Caco-2 (cell line): ENCODE data around the gene SERTAD2. TPM values are rescaled to one million over a fixed set of nuclear protein-coding genes. Genes with fewer than 3 reads are reported as not detected.

ENCODE experiments used
- BruUV-seq: library from RNA; stranded (reverse); fragments of 400-500 nt; replicated peaks from 2 replicates; lab custom pipeline; 2021; lab: Mats Ljungman, UMichigan
- CTCF ChIA-PET: fragments of 300-600 bp; sonication (Branson Sonifier 250); formaldehyde crosslinking; loops from one replicate; lab custom pipeline; 2022; ENCODE audit warnings: antibody characterized with exemption; lab: Charles Lee
- POLR2A ChIA-PET: fragments of 300-600 bp; sonication (Branson Sonifier 250); formaldehyde crosslinking; loops from one replicate; lab custom pipeline; 2022; ENCODE audit warnings: antibody characterized with exemption; lab: Charles Lee
- DNase-seq, 2 experiments: peaks; one replicate each; pipeline versions ENCODE4 v3.0.0 to v3.0.0-alpha.2; 2020 to 2022
- H3K27me3 ChIP-seq: replicated peaks from 2 replicates; pipeline ENCODE4 v1.6.0; 2011; ENCODE audit warnings: low read length; ENCODE audit not compliant: control insufficient read depth, insufficient read depth
- H3K36me3 ChIP-seq: 2 replicates; pipeline ENCODE4 v1.5.1; 2011; ENCODE audit warnings: low read length; ENCODE audit not compliant: control insufficient read depth, insufficient read depth
- H3K4me1 ChIP-seq: fragments of 250-450 bp; sonication (Bioruptor Pico); 2 replicates; pipeline ENCODE4 v1.5.1; 2020; ENCODE audit warnings: mild to moderate bottlenecking
- H3K4me3 ChIP-seq: 2 replicates; pipeline ENCODE4 v1.5.1; 2011; ENCODE audit warnings: low read depth, mild to moderate bottlenecking, control low read depth, low read length
- H3K9me3 ChIP-seq: fragments of 250-450 bp; sonication (Bioruptor Pico); 2 replicates; pipeline ENCODE4 v1.5.1; 2020; ENCODE audit warnings: mild to moderate bottlenecking, moderate library complexity
- H3K27ac Mint-ChIP-seq: one replicate; pipeline ENCODE4 v1.8.0; 2022; ENCODE audit warnings: mixed read lengths; ENCODE audit not compliant: unreplicated experiment
- H3K27me3 Mint-ChIP-seq: one replicate; pipeline ENCODE4 v1.8.0; 2022; ENCODE audit warnings: mixed read lengths; ENCODE audit not compliant: insufficient read depth, unreplicated experiment
- H3K36me3 Mint-ChIP-seq: one replicate; pipeline ENCODE4 v1.8.0; 2022; ENCODE audit warnings: mild to moderate bottlenecking, mixed read lengths; ENCODE audit not compliant: insufficient read depth, unreplicated experiment
- H3K4me1 Mint-ChIP-seq: one replicate; pipeline ENCODE4 v1.8.0; 2022; ENCODE audit warnings: low read depth, mixed read lengths; ENCODE audit not compliant: unreplicated experiment
- H3K4me3 Mint-ChIP-seq: one replicate; pipeline ENCODE4 v1.8.0; 2022; ENCODE audit warnings: mild to moderate bottlenecking, moderate library complexity, mixed read lengths; ENCODE audit not compliant: unreplicated experiment
- H3K9me3 Mint-ChIP-seq: one replicate; pipeline ENCODE4 v1.8.0; 2022; ENCODE audit warnings: mixed read lengths; ENCODE audit not compliant: unreplicated experiment
- CTCF ChIP-seq, 2 experiments: fragments of 200-600 bp in 1 of 2; IDR thresholded peaks; 1 replicate in 1 of 2; 2 replicates in 1 of 2; pipeline versions ENCODE4 v1.5.1 to v1.8.0; 2011 to 2022; ENCODE audit warnings: antibody characterized with exemption in 1 of 2, control low read depth in 1 of 2, inconsistent platforms in 1 of 2, low read depth in 1 of 2, low read length in 1 of 2, mild to moderate bottlenecking in 1 of 2, moderate library complexity in 1 of 2; ENCODE audit not compliant: insufficient read depth in 1 of 2, severe bottlenecking in 1 of 2, unreplicated experiment in 1 of 2
- intact Hi-C: fragments of 100-400 bp; cut with micrococcal nuclease; formaldehyde crosslinking; loops from one replicate; pipeline ENCODE4 v1.10.0; 2022; ENCODE audit not compliant: unreplicated experiment
- total RNA-seq: library from RNA; stranded (reverse); gene quantifications from 2 replicates; pipeline ENCODE4 v1.2.3, GENCODE V29; 2022

Gene SERTAD2
- total RNA-seq, 1 experiment from 2014 or later = 25.8 TPM

- H3K27me3 ChIP-seq = no peaks in the 10 kb centered on the region
- Mint-ChIP-seq H3K4me3 (no peak overlapping the region), H3K9me3 (no peaks in the 10 kb centered on the region), H3K27me3 (no peaks in the 10 kb centered on the region), H3K36me3 (peaks cover 58% of the 10 kb centered on the region), H3K27ac (no peak overlapping the region), H3K4me1 (peaks cover 10% of the 10 kb centered on the region)
- TSS peak; percentile 8 for BruUV-seq
- H3K36me3 ChIP-seq = peaks cover 8% of the 10 kb centered on the region
- no peak for DNase-seq
- no peaks in the 10 kb centered on the region for H3K9me3 ChIP-seq
- POLR2A ChIA-PET = interaction anchor here (0.9 kb wide), 1 partner anchor 19 kb away, joined by 4 read pairs; the partner anchor contains the start of gene SERTAD2
- H3K4me1 ChIP-seq = no peaks in the 10 kb centered on the region
- TF ChIP-seq CTCF (IDR thresholded peaks at IDR 0.05; ENCODE audit: insufficient read depth in 1 of 2, low read depth in 1 of 2, low read length in 1 of 2, severe bottlenecking in 1 of 2, unreplicated experiment in 1 of 2) = no peak
- CTCF ChIA-PET = no interaction called here
- intact Hi-C loops = no loop called here
- H3K4me3 ChIP-seq = no peak overlapping the region
Observed at GRCh38 chr2:64634345-64635267, 19.1 kb downstream of the SERTAD2 start.

- TSS peak; percentile 2 for BruUV-seq
- Mint-ChIP-seq H3K9me3 (no peaks in the 10 kb centered on the region), H3K27ac (no peak overlapping the region), H3K27me3 (no peaks in the 10 kb centered on the region), H3K4me3 (no peak overlapping the region), H3K4me1 (peaks cover 7% of the 10 kb centered on the region), H3K36me3 (peaks cover 65% of the 10 kb centered on the region)
- CTCF ChIA-PET = no interaction called here
- intact Hi-C loops = no loop called here
- Histone ChIP-seq H3K9me3 (no peaks in the 10 kb centered on the region), H3K36me3 (peaks cover 8% of the 10 kb centered on the region), H3K4me1 (no peaks in the 10 kb centered on the region), H3K27me3 (no peaks in the 10 kb centered on the region), H3K4me3 (no peak overlapping the region)
- TF ChIP-seq CTCF (IDR thresholded peaks at IDR 0.05; ENCODE audit: insufficient read depth in 1 of 2, low read depth in 1 of 2, low read length in 1 of 2, severe bottlenecking in 1 of 2, unreplicated experiment in 1 of 2) = no peak
- POLR2A ChIA-PET = interaction anchor here (0.9 kb wide), 1 partner anchor 20 kb away, joined by 4 read pairs; the partner anchor contains the start of gene SERTAD2
- DNase-seq = no peak
Observed at GRCh38 chr2:64632835-64633819, 20.6 kb downstream of the SERTAD2 start.

GRCh38 chr2:64631771-64632170 is 21.9 kb downstream of the SERTAD2 start:
- no peak overlapping the region for H3K4me3 Mint-ChIP-seq
- H3K27ac Mint-ChIP-seq = no peak overlapping the region
- H3K9me3 Mint-ChIP-seq = no peaks in the 10 kb centered on the region
- H3K4me1 Mint-ChIP-seq = no peaks in the 10 kb centered on the region
- Histone ChIP-seq H3K4me3 (no peak overlapping the region), H3K4me1 (no peaks in the 10 kb centered on the region), H3K9me3 (no peaks in the 10 kb centered on the region), H3K27me3 (no peaks in the 10 kb centered on the region), H3K36me3 (peaks cover 8% of the 10 kb centered on the region)
- intact Hi-C loops = no loop called here
- DNase-seq = no peak
- H3K36me3 Mint-ChIP-seq = peaks cover 57% of the 10 kb centered on the region
- CTCF ChIA-PET = no interaction called here
- BruUV-seq = no TSS peak
- no peaks in the 10 kb centered on the region for H3K27me3 Mint-ChIP-seq
- no peak for TF ChIP-seq CTCF (IDR thresholded peaks at IDR 0.05; ENCODE audit: insufficient read depth in 1 of 2, low read depth in 1 of 2, low read length in 1 of 2, severe bottlenecking in 1 of 2, unreplicated experiment in 1 of 2)
- POLR2A ChIA-PET = no interaction called here
